GM18519 (cell line): Measurements from ENCODE around the gene FOXE3.

ENCODE experiments used
- ATAC-seq: cut with Tn5 transposase; IDR thresholded peaks from one replicate; pipeline ENCODE4 v1.9.1; 2021; ENCODE audit warnings: mild to moderate bottlenecking, moderate library complexity; ENCODE audit not compliant: unreplicated experiment, low FRiP score

FOXE3 gene

DNA sequence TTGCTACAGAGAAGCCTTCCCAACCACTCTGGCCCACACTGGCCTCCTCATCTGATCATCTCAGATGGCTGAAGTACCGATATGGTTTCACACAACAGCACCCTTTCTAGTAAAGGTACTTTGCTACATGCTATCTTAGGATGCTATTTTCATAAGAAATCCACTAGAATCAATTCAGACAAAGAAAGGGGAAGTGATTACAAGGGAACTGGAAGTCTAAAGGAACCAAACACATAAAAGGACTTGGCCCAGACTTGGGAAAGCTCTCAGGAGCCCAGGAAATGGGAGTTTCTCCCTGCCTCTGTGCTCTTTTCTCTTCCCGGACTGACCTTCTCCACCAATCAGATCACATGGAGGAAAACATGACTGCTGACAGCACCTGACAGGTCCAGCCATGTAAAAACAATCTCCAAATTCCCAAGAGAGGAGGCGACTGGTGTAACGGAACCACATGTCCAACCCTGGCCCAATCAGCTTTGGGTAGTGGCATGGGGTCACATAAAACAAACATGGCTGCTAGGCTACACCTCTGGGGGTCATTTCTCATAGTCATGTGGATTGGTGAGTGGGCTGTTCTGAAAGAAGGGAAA lies 12.7 kb upstream of the FOXE3 start:
- no peak for ATAC-seq

- ATAC-seq, result no peak
Measured at GRCh38 chr1:47405697-47406096, 10.4 kb upstream of the FOXE3 start.

- no peak for ATAC-seq
Measured at GRCh38 chr1:47406966-47407365, 9.1 kb upstream of the FOXE3 start.

- ATAC-seq, result no peak
Measured at GRCh38 chr1:47407481-47407880, 8.6 kb upstream of the FOXE3 start.

DNA sequence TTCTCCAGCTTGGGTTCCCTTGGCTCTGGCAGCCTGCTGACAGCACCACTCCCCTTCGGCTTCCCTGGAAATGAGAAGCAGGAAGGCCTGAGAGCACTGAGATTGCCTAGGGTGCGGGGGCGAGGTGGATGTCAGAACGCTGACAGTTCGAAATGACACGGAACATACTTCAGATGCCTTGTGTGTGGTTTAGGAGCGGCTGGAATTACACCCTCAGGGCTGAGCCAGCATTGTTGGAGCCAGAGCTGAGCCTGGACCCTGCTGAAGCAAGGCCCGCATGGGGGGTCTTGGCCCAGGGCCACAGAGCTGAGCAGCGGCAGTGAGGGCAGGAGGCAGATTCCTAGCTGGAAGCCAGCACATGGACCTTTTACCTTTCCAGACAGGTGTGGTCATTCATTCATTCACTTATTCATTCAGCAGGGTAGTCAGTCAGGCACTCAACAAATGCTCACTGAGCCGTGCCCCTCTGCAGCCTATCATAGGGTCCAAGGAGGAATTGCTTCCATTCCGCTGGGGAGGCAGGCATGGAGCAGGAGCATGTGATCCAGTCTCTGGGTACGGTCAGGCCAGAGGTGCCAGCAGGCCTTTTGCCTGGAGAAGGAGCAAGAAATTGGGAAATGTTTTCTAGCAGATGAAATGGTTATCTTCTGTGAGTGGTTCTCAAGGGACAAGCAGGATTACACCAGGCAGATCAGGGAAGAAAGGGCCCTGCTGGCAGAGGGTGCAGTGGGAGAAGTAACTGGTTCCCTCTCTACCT lies 6.6 kb upstream of the FOXE3 start:
- ATAC-seq, result no peak

- ATAC-seq, result no peak
Measured at GRCh38 chr1:47410068-47410455, 6.0 kb upstream of the FOXE3 start.

- ATAC-seq, result no peak
Measured at GRCh38 chr1:47411436-47411835, 4.6 kb upstream of the FOXE3 start.

GRCh38 chr1:47412437-47412836 lies 3.6 kb upstream of the FOXE3 start:
- no peak for ATAC-seq

- ATAC-seq, result no peak
Measured at GRCh38 chr1:47416319-47417169, 459 bp downstream of the FOXE3 start.

DNA sequence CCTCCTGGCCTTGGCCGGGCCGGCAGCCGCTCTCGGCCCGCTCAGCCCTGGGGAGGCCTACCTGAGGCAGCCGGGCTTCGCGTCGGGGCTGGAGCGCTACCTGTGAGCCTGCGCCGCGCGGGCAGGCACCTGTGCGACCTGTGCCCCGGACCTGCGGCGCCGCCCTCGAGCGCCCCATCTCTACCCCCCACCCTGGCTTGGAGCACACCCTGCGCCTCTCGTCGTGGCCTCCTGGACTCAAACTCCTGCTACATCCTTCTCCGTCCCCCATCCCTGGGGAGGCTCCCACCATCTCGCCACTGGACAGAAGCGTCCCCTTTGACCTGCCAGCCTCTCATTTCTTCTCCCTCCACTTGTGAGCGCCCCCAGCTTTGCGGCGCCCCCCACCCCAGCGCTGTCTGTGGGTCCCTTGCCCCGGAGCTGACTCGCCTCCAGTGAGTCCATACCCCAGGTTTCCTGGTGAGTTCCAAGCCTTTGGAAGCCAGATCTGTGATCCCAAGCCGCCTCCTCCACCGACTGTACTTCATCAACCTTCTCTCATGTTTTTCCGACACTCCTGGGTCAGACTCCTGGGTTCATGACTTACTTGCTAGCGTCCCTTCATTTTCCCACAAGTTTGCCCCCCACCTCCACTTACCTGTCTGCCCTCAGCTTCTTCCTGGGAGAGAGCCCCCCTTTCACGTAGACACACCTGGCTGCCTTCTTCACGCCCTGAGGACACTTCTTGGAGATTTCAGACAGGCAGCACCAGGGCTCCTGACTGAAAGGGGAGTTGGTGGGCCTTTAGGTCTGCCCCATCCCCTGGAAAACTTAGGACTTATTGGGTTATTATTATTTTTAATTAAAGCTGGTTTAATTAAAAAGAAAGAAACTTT lies 1.3 kb downstream of the FOXE3 start:
- no peak for ATAC-seq

DNA sequence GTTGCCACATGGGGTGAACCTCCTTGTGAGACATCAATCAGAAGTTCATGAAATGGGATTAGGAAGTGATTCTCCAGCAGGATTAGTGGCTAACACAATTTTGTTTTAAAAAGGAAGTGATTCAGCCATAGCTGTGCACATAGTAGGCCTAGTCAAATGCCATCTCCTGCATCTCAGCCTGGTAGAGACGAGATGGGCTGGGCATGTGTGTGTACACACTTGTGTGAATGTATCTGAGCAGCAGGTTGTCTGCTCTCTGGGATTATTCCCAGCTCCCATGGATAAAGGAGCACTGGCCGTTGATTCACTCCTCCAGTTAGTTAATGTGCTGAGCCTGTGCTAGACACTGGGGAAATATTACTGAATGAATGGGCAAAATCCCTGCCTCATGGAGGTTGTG lies 2.0 kb downstream of the FOXE3 start:
- ATAC-seq, result no peak

GRCh38 chr1:47418681-47419325 lies 2.7 kb downstream of the FOXE3 start:
- no peak for ATAC-seq

- ATAC-seq, result no peak
Measured at GRCh38 chr1:47420547-47420946, 4.5 kb downstream of the FOXE3 start.

GRCh38 chr1:47423872-47424271 lies 7.8 kb downstream of the FOXE3 start:
- no peak for ATAC-seq

GRCh38 chr1:47424336-47424982 lies 8.4 kb downstream of the FOXE3 start:
- ATAC-seq, result no peak

DNA sequence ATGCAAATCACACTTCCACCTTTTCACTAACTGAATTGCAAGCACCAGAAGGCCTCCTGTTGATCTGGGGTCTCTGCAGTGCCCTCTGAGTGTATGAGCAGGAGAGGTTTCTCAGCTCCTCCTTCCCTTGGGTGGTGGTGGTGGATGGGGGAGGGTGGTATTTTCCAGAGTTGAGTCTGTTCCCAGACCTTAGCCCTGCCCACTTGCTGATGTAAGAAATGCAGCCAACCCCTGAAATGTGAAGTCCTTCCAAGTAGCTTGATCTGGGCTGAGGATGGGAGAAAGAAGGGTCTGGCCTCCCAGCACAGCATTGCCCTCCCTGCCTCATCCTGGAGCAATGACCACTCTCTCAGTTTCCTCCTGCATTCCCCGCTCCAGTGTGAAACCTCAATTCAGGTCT lies 15.4 kb downstream of the FOXE3 start:
- no peak for ATAC-seq

DNA sequence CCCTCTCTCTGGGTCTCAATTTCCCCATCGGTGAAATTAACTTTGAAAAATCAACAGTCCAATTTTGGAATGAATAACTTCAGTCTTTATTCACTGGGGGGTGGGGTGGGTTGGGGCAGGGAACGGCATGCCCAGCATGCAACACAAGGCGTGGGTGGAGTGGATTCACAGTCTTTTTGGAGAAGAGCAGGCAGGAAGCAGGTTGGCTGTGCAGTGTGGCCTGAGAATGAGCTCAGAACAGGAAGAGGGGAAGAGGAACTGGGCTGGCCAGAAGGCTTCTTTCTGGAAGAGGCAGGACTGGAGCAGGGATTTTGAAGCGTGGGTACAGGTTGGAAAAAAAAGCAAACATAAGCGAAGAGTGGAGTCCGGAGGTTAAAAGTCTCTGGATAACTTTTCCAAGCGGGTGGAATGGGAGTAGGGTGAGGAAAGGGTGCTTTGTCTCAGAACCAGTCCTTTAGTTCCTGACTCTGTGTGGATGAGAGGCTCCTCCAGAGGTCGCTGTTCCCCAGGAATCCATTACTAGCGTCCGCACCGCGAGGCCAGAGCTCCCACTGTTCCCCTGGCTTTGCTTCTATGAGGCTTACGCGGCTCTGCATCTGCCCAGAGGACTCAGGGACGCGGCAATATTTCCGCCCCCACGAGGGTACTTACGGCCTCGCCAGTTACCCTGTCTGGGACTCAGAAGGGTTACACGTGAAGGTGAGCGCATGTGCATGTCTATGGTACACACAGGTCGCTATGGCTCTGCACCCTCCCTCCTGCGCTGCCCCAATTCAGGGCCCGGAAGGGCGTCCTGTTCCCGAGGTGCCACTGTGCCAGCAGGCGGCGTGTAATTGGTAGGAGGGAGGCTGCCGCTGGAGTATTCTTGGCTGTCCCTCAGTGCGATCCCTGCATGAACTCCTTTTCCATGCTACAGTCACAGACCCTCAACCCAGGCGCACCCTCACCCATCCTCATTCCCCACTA lies 16.3 kb downstream of the FOXE3 start:
- peak; percentile 32 for ATAC-seq

- ATAC-seq, result no peak
Measured at GRCh38 chr1:47433037-47433421, 16.9 kb downstream of the FOXE3 start.
